GM12865 (cell line): ENCODE data around the gene NUCB1.
"Not testable (repeated sequence)": the region's sequence is repeated elsewhere in the genome, so short reads cannot be mapped to it uniquely, and the experiment has no call there.

Experiments used
- DNase-seq: peaks from one replicate; pipeline ENCODE4 v3.0.0; 2010; ENCODE audit warnings: low read depth
- H3K4me3 ChIP-seq: 2 replicates; pipeline ENCODE4 v1.5.1; 2011; ENCODE audit warnings: mild to moderate bottlenecking, low read depth, low read length, control low read depth
- TF ChIP-seq, protein P1 (sequence below): IDR thresholded peaks from 2 replicates; pipeline ENCODE4 v1.5.1; 2011; ENCODE audit warnings: low read length, control low read depth, low read depth, inconsistent platforms; ENCODE audit not compliant: insufficient read depth; ENCODE audit errors: missing control alignments

Gene NUCB1

DNA sequence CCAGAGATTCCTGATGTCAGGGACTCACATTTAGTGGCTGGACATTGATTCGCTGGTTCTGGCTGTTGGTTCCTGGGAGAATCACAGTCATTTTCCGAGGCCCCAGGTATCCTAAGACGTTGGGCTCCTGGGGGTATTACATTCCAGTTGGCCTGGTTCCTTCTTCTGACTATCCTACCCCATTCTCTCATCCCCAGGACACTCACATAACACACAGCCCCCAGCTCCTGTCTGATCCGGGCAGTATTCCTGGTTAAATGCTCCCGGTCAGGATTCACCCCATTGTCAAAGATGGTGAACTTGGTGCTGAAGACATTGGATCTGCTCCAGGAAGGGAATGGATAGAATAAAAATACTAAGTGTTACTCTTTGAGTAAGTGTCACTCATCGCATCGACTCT lies 16.4 kb upstream of the NUCB1 start:
- TF ChIP-seq, protein P1, sequence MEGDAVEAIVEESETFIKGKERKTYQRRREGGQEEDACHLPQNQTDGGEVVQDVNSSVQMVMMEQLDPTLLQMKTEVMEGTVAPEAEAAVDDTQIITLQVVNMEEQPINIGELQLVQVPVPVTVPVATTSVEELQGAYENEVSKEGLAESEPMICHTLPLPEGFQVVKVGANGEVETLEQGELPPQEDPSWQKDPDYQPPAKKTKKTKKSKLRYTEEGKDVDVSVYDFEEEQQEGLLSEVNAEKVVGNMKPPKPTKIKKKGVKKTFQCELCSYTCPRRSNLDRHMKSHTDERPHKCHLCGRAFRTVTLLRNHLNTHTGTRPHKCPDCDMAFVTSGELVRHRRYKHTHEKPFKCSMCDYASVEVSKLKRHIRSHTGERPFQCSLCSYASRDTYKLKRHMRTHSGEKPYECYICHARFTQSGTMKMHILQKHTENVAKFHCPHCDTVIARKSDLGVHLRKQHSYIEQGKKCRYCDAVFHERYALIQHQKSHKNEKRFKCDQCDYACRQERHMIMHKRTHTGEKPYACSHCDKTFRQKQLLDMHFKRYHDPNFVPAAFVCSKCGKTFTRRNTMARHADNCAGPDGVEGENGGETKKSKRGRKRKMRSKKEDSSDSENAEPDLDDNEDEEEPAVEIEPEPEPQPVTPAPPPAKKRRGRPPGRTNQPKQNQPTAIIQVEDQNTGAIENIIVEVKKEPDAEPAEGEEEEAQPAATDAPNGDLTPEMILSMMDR = no peak
- H3K4me3 ChIP-seq = no peak overlapping the region
- no peak for DNase-seq

- DNase-seq = no peak
- TF ChIP-seq, protein P1 = no peak
Measured at GRCh38 chr19:48887861-48888612, 12.1 kb upstream of the NUCB1 start.

DNA sequence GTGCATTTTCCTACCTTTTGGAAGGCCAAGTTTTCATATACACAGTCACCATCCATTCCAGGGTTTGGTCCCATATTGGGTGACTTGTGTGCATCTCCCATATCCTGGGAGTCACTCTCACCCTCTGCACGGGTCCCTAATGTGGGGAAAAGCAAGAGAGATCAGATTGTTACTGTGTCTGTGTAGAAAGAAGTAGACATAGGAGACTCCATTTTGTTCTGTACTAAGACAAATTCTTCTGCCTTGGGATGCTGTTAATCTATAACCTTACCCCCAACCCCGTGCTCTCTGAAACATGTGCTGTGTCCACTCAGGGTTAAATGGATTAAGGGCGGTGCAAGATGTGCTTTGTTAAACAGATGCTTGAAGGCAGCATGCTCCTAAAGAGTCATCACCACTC lies 10.6 kb upstream of the NUCB1 start:
- not testable (repeated sequence) for H3K4me3 ChIP-seq, DNase-seq

More at GRCh38 chr19:48887861-48888612, 12.1 kb upstream of the NUCB1 start:
- no peak overlapping the region for H3K4me3 ChIP-seq

GRCh38 chr19:48890551-48890950 lies 9.6 kb upstream of the NUCB1 start:
- TF ChIP-seq, protein P1 = no peak
- no peak for DNase-seq
- no peak overlapping the region for H3K4me3 ChIP-seq

- TF ChIP-seq, protein P1 = no peak
- H3K4me3 ChIP-seq = no peak overlapping the region
- no peak for DNase-seq
Measured at GRCh38 chr19:48895226-48895625, 4.9 kb upstream of the NUCB1 start.

DNA sequence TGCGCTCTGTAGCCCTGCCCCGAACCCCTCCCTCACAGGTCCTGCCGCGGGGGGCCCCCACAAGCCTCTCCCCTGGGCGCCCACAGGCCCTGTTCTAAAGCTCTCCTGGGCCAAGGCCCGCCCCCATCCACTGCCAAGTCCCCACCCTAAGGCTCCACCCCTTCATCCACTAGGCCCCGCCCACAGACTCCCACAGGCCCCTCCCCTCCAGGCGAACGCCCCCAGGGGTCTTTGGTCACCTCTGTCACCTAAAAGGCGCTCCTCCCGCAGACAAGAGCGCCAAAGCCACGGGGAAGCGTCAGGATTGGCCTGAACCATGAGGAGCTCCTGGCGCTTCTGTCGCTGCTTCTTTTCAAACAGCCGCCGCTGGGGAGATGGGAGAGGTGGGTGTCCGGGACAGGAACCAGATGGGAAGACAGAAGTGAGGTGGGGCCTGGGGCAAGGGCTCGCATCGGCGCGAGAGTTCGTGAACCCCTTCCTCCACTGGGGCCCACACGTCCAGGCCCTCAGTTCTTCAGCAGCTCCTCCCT lies 3.9 kb upstream of the NUCB1 start:
- peak; percentile 54 for DNase-seq
- TF ChIP-seq, protein P1 = no peak

DNA sequence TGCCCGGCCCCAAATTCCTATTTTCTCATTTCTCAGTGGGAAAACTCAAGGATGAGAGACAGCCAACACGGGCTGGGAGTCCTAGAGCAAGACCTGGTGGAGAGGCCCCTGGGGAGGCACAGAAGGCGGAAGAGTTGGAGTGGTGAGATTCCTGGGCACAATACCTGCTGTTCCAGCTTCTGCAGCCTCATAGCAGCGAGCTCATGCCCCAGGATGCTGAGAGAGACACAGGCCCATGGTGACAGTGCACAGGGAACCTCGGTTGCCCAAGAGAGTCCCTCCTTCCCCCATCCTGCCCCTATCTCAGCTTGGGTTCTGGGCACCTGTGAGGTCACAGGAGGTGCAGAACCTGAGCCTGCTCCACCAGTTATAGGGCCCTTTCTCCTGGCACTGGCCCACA lies 2.9 kb upstream of the NUCB1 start:
- no peak overlapping the region for H3K4me3 ChIP-seq

More for the DNA sequence above, 3.9 kb upstream of the NUCB1 start:
- no peak overlapping the region for H3K4me3 ChIP-seq

DNA sequence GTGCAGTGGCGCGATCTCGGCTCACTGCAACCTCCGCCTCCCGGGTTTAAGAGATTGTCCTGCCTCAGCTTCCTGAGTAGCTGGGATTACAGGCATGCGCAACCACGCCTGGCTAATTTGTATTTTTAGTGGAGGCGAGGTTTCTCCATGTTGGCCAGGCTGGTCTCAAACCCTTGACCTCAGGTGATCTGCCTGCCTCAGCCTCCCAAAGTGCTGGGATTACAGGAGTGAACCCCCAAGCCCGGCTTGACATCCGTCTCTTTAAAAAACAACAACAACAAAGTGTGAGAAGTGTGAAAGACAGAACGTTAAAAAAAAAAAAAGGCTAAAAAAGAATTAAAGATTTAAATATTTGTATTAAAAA lies 744 bp upstream of the NUCB1 start:
- H3K4me3 ChIP-seq = peak overlapping the region; percentile 99; the same call in 1 of the 2 replicates
- DNase-seq = not testable (repeated sequence)

More for the DNA sequence above, 2.9 kb upstream of the NUCB1 start:
- TF ChIP-seq, protein P1 = no peak
- no peak for DNase-seq
